GM23338 (cell line): ENCODE measurements around the gene KLHL8. TPM values are rescaled to one million over a fixed set of nuclear protein-coding genes. Genes with fewer than 3 reads are reported as not detected.
A peak's percentile ranks its signal among the peaks of the same experiment; 100 is the strongest.

ENCODE experiments used
- ATAC-seq: fragments of 200-7000 bp; cut with Tn5 transposase; 3 replicates; pipeline ENCODE4 v1.9.1; 2020
- DNase-seq: peaks from one replicate; pipeline ENCODE4 v3.0.0-alpha.2; 2015; ENCODE audit warnings: low spot score
- H2AFZ ChIP-seq: fragments of 200-600 bp; sonication (generic); 2 replicates; pipeline ENCODE4 v1.8.0; 2016; ENCODE audit warnings: antibody characterized with exemption, mild to moderate bottlenecking, moderate library complexity
- H3F3A ChIP-seq: fragments of 200-600 bp; sonication (generic); replicated peaks from 2 replicates; pipeline ENCODE4 v1.8.0; 2017; ENCODE audit warnings: antibody characterized with exemption, mixed run types, low read depth
- H3K27ac ChIP-seq: fragments of 200-600 bp; sonication (generic); 2 replicates; pipeline ENCODE4 v1.6.1; 2016; ENCODE audit warnings: low read depth
- H3K27me3 ChIP-seq: fragments of 200-600 bp; sonication (generic); 2 replicates; pipeline ENCODE4 v1.8.0; 2016; ENCODE audit warnings: mild to moderate bottlenecking, mixed run types, moderate library complexity; ENCODE audit not compliant: insufficient read depth
- H3K36me3 ChIP-seq: fragments of 200-600 bp; sonication (generic); 2 replicates; pipeline ENCODE4 v1.8.0; 2016; ENCODE audit warnings: mild to moderate bottlenecking; ENCODE audit not compliant: insufficient read depth
- H3K4me1 ChIP-seq: fragments of 200-600 bp; sonication (generic); 2 replicates; pipeline ENCODE4 v1.8.0; 2016; ENCODE audit warnings: mild to moderate bottlenecking, moderate library complexity; ENCODE audit not compliant: insufficient read depth
- H3K4me2 ChIP-seq: fragments of 200-600 bp; sonication (generic); 2 replicates; pipeline ENCODE4 v1.7.1; 2017; ENCODE audit warnings: mixed run types
- H3K4me3 ChIP-seq: fragments of 200-600 bp; sonication (generic); 2 replicates; pipeline ENCODE4 v1.6.1; 2016; ENCODE audit warnings: mixed run types
- H3K79me2 ChIP-seq: fragments of 200-600 bp; sonication (generic); replicated peaks from 2 replicates; pipeline ENCODE4 v1.8.0; 2017; ENCODE audit warnings: mild to moderate bottlenecking; ENCODE audit not compliant: insufficient read depth
- H3K9me2 ChIP-seq: fragments of 200-600 bp; sonication (generic); 2 replicates; pipeline ENCODE4 v1.8.0; 2017; ENCODE audit not compliant: insufficient read depth
- H4K20me1 ChIP-seq: fragments of 200-600 bp; sonication (generic); replicated peaks from 2 replicates; pipeline ENCODE4 v1.8.0; 2017; ENCODE audit warnings: mild to moderate bottlenecking; ENCODE audit not compliant: insufficient read depth
- H3K27ac Mint-ChIP-seq: 2 replicates; pipeline ENCODE4 v1.8.0; 2020; ENCODE audit warnings: inconsistent platforms, mild to moderate bottlenecking, moderate library complexity, mixed read lengths
- H3K27me3 Mint-ChIP-seq: 3 replicates; pipeline ENCODE4 v1.8.0; 2022; ENCODE audit warnings: low read depth, mild to moderate bottlenecking, moderate library complexity, mixed read lengths, inconsistent platforms; ENCODE audit not compliant: insufficient read depth, poor library complexity
- H3K36me3 Mint-ChIP-seq: 3 replicates; pipeline ENCODE4 v1.8.0; 2021; ENCODE audit warnings: low read depth, mild to moderate bottlenecking, inconsistent platforms, moderate library complexity, mixed read lengths
- H3K4me1 Mint-ChIP-seq: 3 replicates; pipeline ENCODE4 v1.8.0; 2020; ENCODE audit warnings: mild to moderate bottlenecking, inconsistent platforms, mixed read lengths
- H3K4me3 Mint-ChIP-seq: 3 replicates; pipeline ENCODE4 v1.8.0; 2021; ENCODE audit warnings: moderate library complexity, mild to moderate bottlenecking, inconsistent platforms, mixed read lengths
- H3K9me3 Mint-ChIP-seq: 3 replicates; pipeline ENCODE4 v1.8.0; 2020; ENCODE audit warnings: moderate library complexity, mild to moderate bottlenecking, inconsistent platforms, mixed read lengths
- CREB1 ChIP-seq: fragments of 250-450 bp; sonication (Bioruptor Pico); IDR thresholded peaks from 2 replicates; pipeline ENCODE4 v1.5.0; 2020; ENCODE audit warnings: low read depth, mild to moderate bottlenecking, moderate library complexity
- CTCF ChIP-seq, 2 experiments: fragments of 200-600 bp in 1 of 2; sonication (generic) in 1 of 2; conservative IDR thresholded peaks; 2 replicates each; pipeline versions ENCODE4 v1.5.1 to v1.6.1; 2016 to 2017; ENCODE audit warnings: antibody characterized with exemption in 2 of 2, low read depth in 2 of 2, mild to moderate bottlenecking in 2 of 2, moderate library complexity in 1 of 2
- ETS1 ChIP-seq: IDR thresholded peaks from 2 replicates; pipeline ENCODE4 v1.6.1; 2016; ENCODE audit warnings: antibody characterized with exemption
- EZH2 ChIP-seq: fragments of 200-600 bp; sonication (generic); IDR thresholded peaks from one replicate; pipeline ENCODE4 v1.8.0; 2017; ENCODE audit warnings: antibody characterized with exemption, mild to moderate bottlenecking, low read depth; ENCODE audit not compliant: unreplicated experiment
- EZH2phosphoT487 ChIP-seq: fragments of 200-600 bp; sonication (generic); IDR thresholded peaks from one replicate; pipeline ENCODE4 v1.8.1; 2018; ENCODE audit warnings: antibody characterized with exemption; ENCODE audit not compliant: unreplicated experiment
- JUNB ChIP-seq: IDR thresholded peaks from one replicate; pipeline ENCODE4 v1.6.1; 2016; ENCODE audit warnings: antibody characterized with exemption; ENCODE audit not compliant: unreplicated experiment
- NANOG ChIP-seq: IDR thresholded peaks from 2 replicates; pipeline ENCODE4 v1.6.1; 2016; ENCODE audit warnings: antibody characterized with exemption, borderline replicate concordance
- POLR2AphosphoS5 ChIP-seq: IDR thresholded peaks from 2 replicates; pipeline ENCODE4 v1.6.1; 2016; ENCODE audit warnings: antibody characterized with exemption, low read depth
- REST ChIP-seq: IDR thresholded peaks from one replicate; pipeline ENCODE4 v1.6.1; 2018; ENCODE audit warnings: antibody characterized with exemption; ENCODE audit not compliant: unreplicated experiment
- STAT1 ChIP-seq: IDR thresholded peaks from one replicate; pipeline ENCODE4 v1.6.1; 2016; ENCODE audit warnings: antibody characterized with exemption; ENCODE audit not compliant: unreplicated experiment
- ZNF114 ChIP-seq: fragments of 250-450 bp; sonication (Bioruptor Pico); IDR thresholded peaks from 2 replicates; pipeline ENCODE4 v1.5.0; 2020; ENCODE audit warnings: mild to moderate bottlenecking, moderate library complexity
- ZNF331 ChIP-seq: fragments of 250-450 bp; sonication (Bioruptor Pico); IDR thresholded peaks from 2 replicates; pipeline ENCODE4 v1.5.0; 2020; ENCODE audit warnings: low read depth, mild to moderate bottlenecking, moderate library complexity
- ZNF462 ChIP-seq: fragments of 250-450 bp; sonication (Bioruptor Pico); IDR thresholded peaks from 2 replicates; pipeline ENCODE4 v1.5.0; 2020; ENCODE audit warnings: mild to moderate bottlenecking, moderate library complexity
- polyA plus RNA-seq: library from polyadenylated mRNA; unstranded; fragments of >200 nt; fragmentation: Nextera tagmentation; extraction: Ambion mirVana; gene quantifications from 2 replicates; pipeline ENCODE4 v1.2.1, GENCODE V29; 2016
- total RNA-seq: library from RNA; depleted of rRNA; stranded (reverse); fragments of >200 nt; shearing (Covaris generic); gene quantifications from 2 replicates; pipeline ENCODE4 v1.2.3, GENCODE V29; 2014

Gene KLHL8
- total and polyA plus RNA-seq, 2 experiments from 2014 or later = 3.3 to 7.2 TPM

- no peak overlapping the region for H3K27ac ChIP-seq
- no peak for DNase-seq
- Mint-ChIP-seq H3K9me3 (no peaks in the 10 kb centered on the region), H3K27ac (no peak overlapping the region), H3K36me3 (no peaks in the 10 kb centered on the region), H3K4me3 (no peak overlapping the region), H3K27me3 (no peaks in the 10 kb centered on the region), H3K4me1 (no peaks in the 10 kb centered on the region)
- H3K27me3 ChIP-seq = no peaks in the 10 kb centered on the region
- H3K36me3 ChIP-seq = no peaks in the 10 kb centered on the region
- no peaks in the 10 kb centered on the region for H3K4me1 ChIP-seq
- no peak overlapping the region for H3K4me3 ChIP-seq
- H3K4me2 ChIP-seq = no peak overlapping the region
- no peaks in the 10 kb centered on the region for H3K79me2 ChIP-seq
- no peaks in the 10 kb centered on the region for H4K20me1 ChIP-seq
- peak overlapping the region; percentile 23; the same call in 1 of the 2 replicates for H2AFZ ChIP-seq
- TF ChIP-seq JUNB (no peak), POLR2AphosphoS5 (no peak), ZNF114 (CRISPR knock-in tag) (no peak), ZNF462 (CRISPR knock-in tag) (no peak), EZH2 (no peak), NANOG (no peak), STAT1 (no peak), EZH2phosphoT487 (no peak), ZNF331 (CRISPR knock-in tag) (no peak), ETS1 (no peak), CTCF (conservative IDR thresholded peaks at IDR 0.05; ENCODE audit: low read depth in 2 of 2) (no peak), CREB1 (CRISPR knock-in tag) (no peak), REST (no peak)
- no peak for ATAC-seq
- H3K9me2 ChIP-seq = no peaks in the 10 kb centered on the region
- H3F3A ChIP-seq = no peaks in the 10 kb centered on the region
These were observed 10.4 kb upstream of the KLHL8 start for GRCh38 chr4:87230806-87231205.
